ENCODE data around the gene PLCB1. TPM values are rescaled to one million over a fixed set of nuclear protein-coding genes. Genes with fewer than 3 reads are reported as not detected.

PLCB1 gene
- total RNA-seq, 1 donor from 2014 or later = 10.7 TPM

GRCh38 chr20:8895472-8895871 is 763.4 kb downstream of the PLCB1 start:
- Mint-ChIP-seq H3K4me3 (ENCODE audit: unreplicated experiment) (no peak overlapping the region), H3K27me3 (ENCODE audit: low read depth, unreplicated experiment) (no peaks in the 10 kb centered on the region), H3K36me3 (ENCODE audit: low read depth, unreplicated experiment) (no peaks in the 10 kb centered on the region), H3K27ac (ENCODE audit: unreplicated experiment) (no peak overlapping the region), H3K9me3 (ENCODE audit: unreplicated experiment) (peaks cover 22% of the 10 kb centered on the region), H3K4me1 (ENCODE audit: low read depth, unreplicated experiment) (no peaks in the 10 kb centered on the region)
- DNase-seq (ENCODE audit: low read depth) (no peak), FAIRE-seq (no peak)
- no peak overlapping the region for H3K27ac ChIP-seq (ENCODE audit: low read depth, low read length)
- no peaks in the 10 kb centered on the region for H3K9me3 ChIP-seq (ENCODE audit: insufficient read depth, low read depth, low read length)
- H3K4me1 ChIP-seq (ENCODE audit: insufficient read depth, low read length) = no peaks in the 10 kb centered on the region
- H3K4me2 ChIP-seq (ENCODE audit: low read length) = no peak overlapping the region
- no peaks in the 10 kb centered on the region for H4K20me1 ChIP-seq (ENCODE audit: insufficient read depth, low read length)
- H3K36me3 ChIP-seq (ENCODE audit: insufficient read depth, low read length) = no peaks in the 10 kb centered on the region
- TF ChIP-seq EZH2 (IDR thresholded peaks at IDR 0.05; ENCODE audit: insufficient read depth, low read length) = no peak
- no peak for TF ChIP-seq CTCF (IDR thresholded peaks at IDR 0.05; ENCODE audit: insufficient read depth, low read depth, low read length)
- no peaks in the 10 kb centered on the region for H3K27me3 ChIP-seq (ENCODE audit: insufficient read depth, low read length)
- H3K4me3 ChIP-seq (ENCODE audit: insufficient read depth, low read depth, low read length) = no peak overlapping the region
- H3K9ac ChIP-seq (ENCODE audit: low read length) = no peak overlapping the region
- H2AFZ ChIP-seq (ENCODE audit: low read depth, low read length) = no peak overlapping the region
- H3K79me2 ChIP-seq (ENCODE audit: insufficient read depth, low read length) = no peaks in the 10 kb centered on the region

- no peak for FAIRE-seq
Observed at GRCh38 chr20:8898823-8899222, 766.8 kb downstream of the PLCB1 start.

More at GRCh38 chr20:8898823-8899222, 766.8 kb downstream of the PLCB1 start:
- Histone ChIP-seq H3K9ac (ENCODE audit: low read length) (no peak overlapping the region), H3K27me3 (ENCODE audit: insufficient read depth, low read length) (no peaks in the 10 kb centered on the region), H4K20me1 (ENCODE audit: insufficient read depth, low read length) (no peaks in the 10 kb centered on the region), H3K36me3 (ENCODE audit: insufficient read depth, low read length) (no peaks in the 10 kb centered on the region), H3K27ac (ENCODE audit: low read depth, low read length) (no peak overlapping the region), H3K4me3 (ENCODE audit: insufficient read depth, low read depth, low read length) (no peak overlapping the region), H3K4me1 (ENCODE audit: insufficient read depth, low read length) (no peaks in the 10 kb centered on the region), H3K9me3 (ENCODE audit: insufficient read depth, low read depth, low read length) (no peaks in the 10 kb centered on the region), H2AFZ (ENCODE audit: low read depth, low read length) (no peak overlapping the region), H3K79me2 (ENCODE audit: insufficient read depth, low read length) (no peaks in the 10 kb centered on the region), H3K4me2 (ENCODE audit: low read length) (no peak overlapping the region)
- DNase-seq (ENCODE audit: low read depth) = no peak
- H3K27me3 Mint-ChIP-seq (ENCODE audit: low read depth, unreplicated experiment) = no peaks in the 10 kb centered on the region
- no peak for TF ChIP-seq EZH2 (IDR thresholded peaks at IDR 0.05; ENCODE audit: insufficient read depth, low read length)
- TF ChIP-seq CTCF (IDR thresholded peaks at IDR 0.05; ENCODE audit: insufficient read depth, low read depth, low read length) = no peak
- no peak overlapping the region for H3K27ac Mint-ChIP-seq (ENCODE audit: unreplicated experiment)
- no peaks in the 10 kb centered on the region for H3K36me3 Mint-ChIP-seq (ENCODE audit: low read depth, unreplicated experiment)
- H3K4me1 Mint-ChIP-seq (ENCODE audit: low read depth, unreplicated experiment) = no peaks in the 10 kb centered on the region
- H3K9me3 Mint-ChIP-seq (ENCODE audit: unreplicated experiment) = peaks cover 22% of the 10 kb centered on the region
- H3K4me3 Mint-ChIP-seq (ENCODE audit: unreplicated experiment) = no peak overlapping the region

Data from astrocyte (in vitro differentiated cells and primary cell).